H9 (cell line): Measurements from ENCODE around the gene KRT84. TPM values are rescaled to one million over a fixed set of nuclear protein-coding genes. Genes with fewer than 3 reads are reported as not detected.

Source experiments
- DNase-seq: peaks from one replicate; pipeline ENCODE4 v3.0.0-alpha.2; 2017
- H2AFZ ChIP-seq: one replicate; pipeline ENCODE4 v1.6.1; 2013; ENCODE audit warnings: mild to moderate bottlenecking, low read length, control low read depth, moderate library complexity
- H2AK5ac ChIP-seq: 2 replicates; pipeline ENCODE4 v1.6.1; 2013; ENCODE audit warnings: low read length, control low read depth, mixed read lengths; ENCODE audit not compliant: insufficient read length
- H2BK120ac ChIP-seq: one replicate; pipeline ENCODE4 v1.6.1; 2013; ENCODE audit warnings: low read depth, mild to moderate bottlenecking, low read length, control low read depth, inconsistent platforms; ENCODE audit not compliant: poor library complexity, severe bottlenecking
- H2BK12ac ChIP-seq: 2 replicates; pipeline ENCODE4 v1.6.1; 2013; ENCODE audit warnings: low read length, control low read depth, mixed read lengths, low read depth; ENCODE audit not compliant: insufficient read length
- H2BK15ac ChIP-seq: 2 replicates; pipeline ENCODE4 v1.6.1; 2013; ENCODE audit warnings: low read depth, low read length, control low read depth
- H2BK20ac ChIP-seq: one replicate; pipeline ENCODE4 v1.6.1; 2013; ENCODE audit warnings: low read depth, mild to moderate bottlenecking, low read length, control low read depth, inconsistent platforms; ENCODE audit not compliant: poor library complexity, severe bottlenecking
- H2BK5ac ChIP-seq: 2 replicates; pipeline ENCODE4 v1.6.1; 2013; ENCODE audit warnings: low read length, control low read depth, mixed read lengths; ENCODE audit not compliant: insufficient read length
- H3K14ac ChIP-seq: 2 replicates; pipeline ENCODE4 v1.6.1; 2013; ENCODE audit warnings: low read length, control low read depth; ENCODE audit not compliant: insufficient read depth
- H3K18ac ChIP-seq: 2 replicates; pipeline ENCODE4 v1.6.1; 2013; ENCODE audit warnings: low read depth, mild to moderate bottlenecking, mixed read lengths, low read length, control low read depth; ENCODE audit not compliant: insufficient read length
- H3K23ac ChIP-seq: 2 replicates; pipeline ENCODE4 v1.6.1; 2013; ENCODE audit warnings: low read length, control low read depth, mixed read lengths, low read depth; ENCODE audit not compliant: insufficient read length
- H3K23me2 ChIP-seq: 2 replicates; pipeline ENCODE4 v1.6.1; 2013; ENCODE audit warnings: low read depth, mild to moderate bottlenecking, mixed read lengths, low read length, control low read depth; ENCODE audit not compliant: insufficient read length, poor library complexity, severe bottlenecking
- H3K27ac ChIP-seq: 2 replicates; pipeline ENCODE4 v1.5.1; 2013; ENCODE audit warnings: low read length, control low read depth, mixed read lengths, low read depth; ENCODE audit not compliant: insufficient read length
- H3K27me3 ChIP-seq: 2 replicates; pipeline ENCODE4 v1.6.1; 2013; ENCODE audit warnings: low read length, control low read depth, inconsistent platforms; ENCODE audit not compliant: insufficient read depth
- H3K4ac ChIP-seq: 2 replicates; pipeline ENCODE4 v1.6.1; 2013; ENCODE audit warnings: low read depth, mild to moderate bottlenecking, control low read depth, inconsistent platforms, low read length, moderate library complexity
- H3K4me1 ChIP-seq: 2 replicates; pipeline ENCODE4 v1.6.1; 2013; ENCODE audit warnings: low read length, control low read depth, inconsistent platforms; ENCODE audit not compliant: insufficient read depth
- H3K4me2 ChIP-seq: 2 replicates; pipeline ENCODE4 v1.6.1; 2013; ENCODE audit warnings: low read length, control low read depth, mixed read lengths; ENCODE audit not compliant: insufficient read length, insufficient read depth
- H3K56ac ChIP-seq: 2 replicates; pipeline ENCODE4 v1.6.1; 2013; ENCODE audit warnings: low read depth, mild to moderate bottlenecking, mixed read lengths, low read length, control low read depth; ENCODE audit not compliant: insufficient read length
- H3K79me1 ChIP-seq: 2 replicates; pipeline ENCODE4 v1.6.1; 2013; ENCODE audit warnings: low read depth, mild to moderate bottlenecking, moderate library complexity, low read length, control low read depth, inconsistent platforms; ENCODE audit not compliant: insufficient read depth, poor library complexity, severe bottlenecking
- H3K79me2 ChIP-seq: 2 replicates; pipeline ENCODE4 v1.6.1; 2013; ENCODE audit warnings: low read length, control low read depth, inconsistent platforms; ENCODE audit not compliant: insufficient read depth
- H3K9ac ChIP-seq: 2 replicates; pipeline ENCODE4 v1.6.1; 2013; ENCODE audit warnings: low read length, control low read depth, mixed read lengths; ENCODE audit not compliant: insufficient read length; ENCODE audit errors: extremely low read depth
- H3K9me3 ChIP-seq: one replicate; pipeline ENCODE4 v1.6.1; 2013; ENCODE audit warnings: low read depth, low read length, inconsistent platforms; ENCODE audit not compliant: control insufficient read depth
- H3T11ph ChIP-seq: one replicate; pipeline ENCODE4 v1.6.1; 2013; ENCODE audit warnings: mild to moderate bottlenecking, low read length, control low read depth, inconsistent platforms
- H4K20me1 ChIP-seq: one replicate; pipeline ENCODE4 v1.6.1; 2013; ENCODE audit not compliant: control insufficient read depth, insufficient read length, insufficient read depth
- H4K5ac ChIP-seq: 2 replicates; pipeline ENCODE4 v1.6.1; 2013; ENCODE audit warnings: low read depth, mild to moderate bottlenecking, mixed read lengths, low read length, control low read depth; ENCODE audit not compliant: insufficient read length
- H4K8ac ChIP-seq: replicated peaks from 2 replicates; pipeline ENCODE4 v1.6.1; 2013; ENCODE audit warnings: low read length, control low read depth, mixed read lengths, low read depth; ENCODE audit not compliant: insufficient read length
- H4K91ac ChIP-seq: 2 replicates; pipeline ENCODE4 v1.6.1; 2013; ENCODE audit warnings: low read depth, mild to moderate bottlenecking, moderate library complexity, mixed read lengths, low read length, control low read depth; ENCODE audit not compliant: insufficient read length
- H3K27ac Mint-ChIP-seq, 3 experiments: 2 replicates in 2 of 3; 3 replicates in 1 of 3; pipeline ENCODE4 v1.8.0; 2020 to 2021; ENCODE audit warnings: mixed read lengths in 3 of 3, mild to moderate bottlenecking in 1 of 3, moderate library complexity in 1 of 3
- H3K27me3 Mint-ChIP-seq: 2 replicates; pipeline ENCODE4 v1.8.0; 2021; ENCODE audit warnings: low read depth, mild to moderate bottlenecking, moderate library complexity, mixed read lengths
- H3K36me3 Mint-ChIP-seq, 3 experiments: 2 replicates in 2 of 3; 3 replicates in 1 of 3; pipeline ENCODE4 v1.8.0; 2020 to 2021; ENCODE audit warnings: low read depth in 3 of 3, mixed read lengths in 3 of 3; ENCODE audit not compliant: insufficient read depth in 1 of 3
- H3K4me1 Mint-ChIP-seq, 2 experiments: 2 replicates each; pipeline ENCODE4 v1.8.0; 2020; ENCODE audit warnings: mixed read lengths in 2 of 2
- H3K4me3 Mint-ChIP-seq, 2 experiments: 2 replicates in 1 of 2; 3 replicates in 1 of 2; pipeline ENCODE4 v1.8.0; 2020 to 2021; ENCODE audit warnings: mild to moderate bottlenecking in 2 of 2, mixed read lengths in 2 of 2, moderate library complexity in 1 of 2
- H3K9me3 Mint-ChIP-seq, 2 experiments: 2 replicates in 1 of 2; 3 replicates in 1 of 2; pipeline ENCODE4 v1.8.0; 2020; ENCODE audit warnings: mild to moderate bottlenecking in 2 of 2, mixed read lengths in 2 of 2, moderate library complexity in 1 of 2
- CTCF ChIP-seq: fragments of 200-600 bp; sonication (generic); conservative IDR thresholded peaks from 3 replicates; pipeline ENCODE4 v1.8.0; 2021; ENCODE audit warnings: antibody characterized with exemption, mild to moderate bottlenecking
- whole genome bisulfite sequencing: extraction: QIAGEN DNeasy Blood & Tissue Kit; methylation state at CpG from one replicate; pipeline ENCODE4 v1.1.7; 2013; ENCODE audit warnings: missing lambda C conversion rate, low lambda C conversion rate, mixed read lengths; ENCODE audit not compliant: insufficient read length; ENCODE audit errors: extremely low coverage; 5-methylcytosine and 5-hydroxymethylcytosine counted together
- total RNA-seq: library from RNA; stranded (reverse); gene quantifications from 2 replicates; pipeline ENCODE4 v1.2.1, GENCODE V29; 2021

The KRT84 gene
- total RNA-seq, 1 experiment from 2014 or later: not detected

GRCh38 chr12:52381206-52381605 is 4.2 kb downstream of the KRT84 start:
- no peak overlapping the region for H2BK20ac ChIP-seq
- no peak overlapping the region for H2BK5ac ChIP-seq
- DNase-seq: no peak
- no peak overlapping the region for H4K8ac ChIP-seq
- WGBS: no CpG with 5 or more reads among the region's 8 CpGs
- no peak overlapping the region for H2AFZ ChIP-seq
- H2BK120ac ChIP-seq: no peak overlapping the region
- H3K27ac ChIP-seq: no peak overlapping the region
- H2BK15ac ChIP-seq: no peak overlapping the region
- H3K9ac ChIP-seq: no peak overlapping the region
- no peak overlapping the region for H2AK5ac ChIP-seq
- no peaks in the 10 kb centered on the region for H3K23me2 ChIP-seq
- H3K4me1 ChIP-seq: no peaks in the 10 kb centered on the region
- H3K27me3 ChIP-seq: no peaks in the 10 kb centered on the region
- no peak overlapping the region for H4K91ac ChIP-seq
- no peaks in the 10 kb centered on the region for H4K20me1 ChIP-seq
- TF ChIP-seq CTCF: no peak
- no peak overlapping the region for H3K4me2 ChIP-seq
- H3K18ac ChIP-seq: no peak overlapping the region
- Mint-ChIP-seq H3K4me3 (no peak overlapping the region), H3K27me3 (peaks cover 19% of the 10 kb centered on the region), H3K4me1 (no peaks in the 10 kb centered on the region), H3K9me3 (no peaks in the 10 kb centered on the region; a peak in 1 of 5 replicates), H3K36me3 (no peaks in the 10 kb centered on the region; a peak in 1 of 7 replicates), H3K27ac (no peak overlapping the region)
- H3K14ac ChIP-seq: no peak overlapping the region
- H2BK12ac ChIP-seq: no peak overlapping the region
- no peaks in the 10 kb centered on the region for H3K9me3 ChIP-seq
- H3K4ac ChIP-seq: no peak overlapping the region
- H3K23ac ChIP-seq: no peak overlapping the region
- H3K56ac ChIP-seq: no peak overlapping the region
- no peak overlapping the region for H4K5ac ChIP-seq
- no peak overlapping the region for H3T11ph ChIP-seq
- no peaks in the 10 kb centered on the region for H3K79me2 ChIP-seq
- no peaks in the 10 kb centered on the region for H3K79me1 ChIP-seq
